Fibroblast of villous mesenchyme (primary cell): ENCODE data around the gene BOD1L2. TPM values are rescaled to one million over a fixed set of nuclear protein-coding genes. Genes with fewer than 3 reads are reported as not detected.

Experiments
- DNase-seq: peaks from one replicate; pipeline ENCODE4 v3.0.0-alpha.2; 2010; ENCODE audit warnings: low read depth
- H3K4me3 ChIP-seq: 2 replicates; pipeline ENCODE4 v1.5.1; 2011; ENCODE audit warnings: low read depth, mild to moderate bottlenecking, low read length
- CTCF ChIP-seq: IDR thresholded peaks from 2 replicates; pipeline ENCODE4 v1.5.1; 2012; ENCODE audit warnings: low read depth, mild to moderate bottlenecking, low read length; ENCODE audit not compliant: insufficient read depth
- total RNA-seq: library from RNA; depleted of rRNA; stranded (reverse); fragments of >200 nt; gene quantifications from 2 replicates; pipeline ENCODE4 v1.2.3, GENCODE V29; 2012

Gene BOD1L2
- total RNA-seq, 1 donor: not detected

DNA sequence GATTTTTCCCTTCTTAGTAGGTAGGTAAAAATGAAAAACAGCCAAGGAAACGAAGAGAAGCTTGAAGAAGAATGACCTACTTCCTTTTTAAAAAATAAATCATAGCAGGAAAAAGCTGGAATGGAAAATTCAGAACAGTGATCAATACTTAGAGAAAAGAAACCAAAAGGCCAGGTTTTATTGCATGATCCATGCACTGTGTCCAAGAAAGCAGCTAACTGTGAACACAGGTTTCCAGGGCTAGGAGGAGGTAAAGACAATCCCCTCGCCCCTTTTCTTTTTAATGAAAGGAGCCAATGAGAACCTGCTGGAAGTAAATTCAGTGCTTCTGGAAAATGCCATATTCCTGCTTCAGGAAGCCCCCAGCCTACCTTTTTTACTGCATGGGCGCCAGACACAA, 47.2 kb downstream of the BOD1L2 start:
- no peak for DNase-seq
- no peak overlapping the region for H3K4me3 ChIP-seq
- TF ChIP-seq CTCF: no peak

DNA sequence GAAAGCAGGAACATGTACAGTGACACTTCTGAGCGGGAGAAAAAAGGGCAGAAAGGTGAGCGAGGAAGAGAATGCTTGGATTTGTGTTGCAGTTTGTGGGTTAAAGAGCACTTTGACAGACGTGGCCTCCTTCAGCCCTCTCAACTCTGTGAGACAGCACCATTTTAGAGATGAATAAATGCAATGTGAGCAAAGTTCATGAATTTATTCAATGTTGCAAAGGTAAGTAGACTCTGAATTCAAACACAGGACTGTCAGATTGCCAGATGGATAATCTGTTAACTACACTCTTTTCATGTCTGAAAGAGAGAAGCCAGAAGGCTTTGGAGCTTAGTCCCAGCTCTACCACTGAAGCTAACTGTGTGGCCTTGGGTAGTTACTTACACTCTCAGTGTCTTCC, 47.7 kb downstream of the BOD1L2 start:
- TF ChIP-seq CTCF: no peak
- H3K4me3 ChIP-seq: no peak overlapping the region
- no peak for DNase-seq

GRCh38 chr18:57195341-57195740, 48.5 kb downstream of the BOD1L2 start:
- TF ChIP-seq CTCF: no peak
- no peak for DNase-seq
- no peak overlapping the region for H3K4me3 ChIP-seq

DNA sequence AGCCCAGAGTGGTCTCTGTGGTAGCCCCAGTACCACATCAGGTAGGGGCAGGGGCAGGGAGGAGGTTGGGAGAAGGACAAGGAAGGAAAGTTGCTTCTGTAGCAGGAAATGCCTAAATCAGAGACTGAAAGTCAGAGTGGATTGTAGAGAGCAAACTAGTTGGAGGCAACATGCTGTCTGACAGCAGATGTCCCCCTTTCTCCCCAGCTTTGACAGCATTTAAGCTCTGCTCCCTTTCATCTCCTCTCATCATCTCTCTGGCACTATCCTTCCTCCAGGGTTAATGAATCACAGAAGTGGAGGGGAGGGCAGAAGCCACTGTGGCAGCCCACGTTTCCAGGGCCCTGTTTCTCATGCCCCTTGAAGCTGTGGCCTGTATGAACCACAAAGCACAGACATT, 50.4 kb downstream of the BOD1L2 start:
- no peak for DNase-seq
- no peak overlapping the region for H3K4me3 ChIP-seq
- no peak for TF ChIP-seq CTCF

DNA sequence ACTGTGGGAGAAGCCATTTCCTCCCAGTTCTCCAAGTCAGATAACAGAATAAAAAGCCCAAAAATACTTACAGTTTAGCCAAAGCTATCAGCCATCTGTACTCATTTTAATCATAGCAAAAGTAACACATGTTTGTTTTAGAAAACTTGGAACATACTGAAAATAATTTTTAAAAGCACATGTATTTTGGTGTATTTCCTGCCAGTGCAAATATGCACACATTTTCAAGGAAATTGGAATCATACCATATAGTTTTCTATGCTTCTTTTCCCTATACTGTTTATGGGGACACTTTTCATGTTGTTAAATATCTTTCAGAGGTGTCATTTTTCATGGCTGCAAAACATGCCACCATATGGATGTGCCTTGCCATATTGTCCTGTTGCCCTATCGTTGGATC, 51.2 kb downstream of the BOD1L2 start:
- no peak overlapping the region for H3K4me3 ChIP-seq
- DNase-seq: no peak
- TF ChIP-seq CTCF: no peak

Other genes starting within 250 kb of the BOD1L2 start
- not detected in 2 replicates for gene ST8SIA3, start 205.5 kb downstream of the BOD1L2 start, total RNA-seq